BJ (cell line): ENCODE results near the gene ADH7. TPM values are rescaled to one million over a fixed set of nuclear protein-coding genes. Genes with fewer than 3 reads are reported as not detected.

Source experiments
- CTCF ChIA-PET: fragments of 350-600 bp; formaldehyde crosslinking; extraction: SDS; loops from one replicate; lab custom pipeline; 2021; ENCODE audit warnings: antibody characterized with exemption, inconsistent platforms; lab: Yijun Ruan, JAX
- POLR2A ChIA-PET: fragments of 300-600 bp; sonication (Branson Sonifier 250); formaldehyde crosslinking; extraction: SDS; loops from one replicate; lab custom pipeline; 2021; ENCODE audit warnings: antibody characterized with exemption; lab: Charles Lee
- DNase-seq: peaks from one replicate; pipeline ENCODE4 v3.0.0-alpha.2; 2011; ENCODE audit warnings: low read depth
- H3K27me3 ChIP-seq: 2 replicates; pipeline ENCODE4 v1.6.0; 2011; ENCODE audit warnings: low read length; ENCODE audit not compliant: control insufficient read depth, insufficient read depth
- H3K36me3 ChIP-seq: 2 replicates; pipeline ENCODE4 v1.5.1; 2011; ENCODE audit warnings: low read length; ENCODE audit not compliant: control insufficient read depth, insufficient read depth
- H3K4me3 ChIP-seq: 2 replicates; pipeline ENCODE4 v1.5.1; 2011; ENCODE audit warnings: low read depth, mild to moderate bottlenecking, control low read depth, low read length
- polyA plus RNA-seq: library from polyadenylated mRNA; depleted of rRNA; stranded (reverse); fragments of >200 nt; gene quantifications from 2 replicates; pipeline ENCODE4 v1.2.3, GENCODE V29; 2011; rRNA removed
- TF ChIP-seq, protein P1 (sequence below): IDR thresholded peaks from 2 replicates; pipeline ENCODE4 v1.5.1; 2011; ENCODE audit warnings: low read depth, mild to moderate bottlenecking, control low read depth, inconsistent platforms, low read length, moderate library complexity; ENCODE audit not compliant: insufficient read depth

The ADH7 gene
- polyA plus RNA-seq, 1 experiment: not detected

DNA sequence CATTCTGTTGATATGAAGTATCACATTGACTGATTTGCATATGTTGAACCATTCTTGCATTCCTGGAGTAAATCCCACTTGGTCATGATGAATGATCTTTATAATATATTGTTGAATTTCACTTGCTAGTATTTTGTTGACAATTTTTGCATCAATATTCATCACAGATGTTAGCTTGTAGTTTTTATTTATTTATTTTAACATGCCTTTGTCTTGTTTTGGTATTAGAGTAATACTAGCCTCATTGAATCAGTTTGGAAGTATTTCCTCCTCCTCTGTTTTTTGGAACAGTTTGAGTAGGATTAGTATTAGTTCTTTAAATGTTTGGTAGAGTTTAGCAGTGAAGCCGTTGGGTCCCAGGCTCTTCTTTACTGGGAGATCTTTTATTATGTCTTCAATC, 68.7 kb downstream of the ADH7 start:
- DNase-seq: no peak
- no peak overlapping the region for H3K4me3 ChIP-seq
- CTCF ChIA-PET: no interaction called here
- POLR2A ChIA-PET: no interaction called here
- H3K27me3 ChIP-seq: no peaks in the 10 kb centered on the region
- no peaks in the 10 kb centered on the region for H3K36me3 ChIP-seq
- TF ChIP-seq, protein P1, sequence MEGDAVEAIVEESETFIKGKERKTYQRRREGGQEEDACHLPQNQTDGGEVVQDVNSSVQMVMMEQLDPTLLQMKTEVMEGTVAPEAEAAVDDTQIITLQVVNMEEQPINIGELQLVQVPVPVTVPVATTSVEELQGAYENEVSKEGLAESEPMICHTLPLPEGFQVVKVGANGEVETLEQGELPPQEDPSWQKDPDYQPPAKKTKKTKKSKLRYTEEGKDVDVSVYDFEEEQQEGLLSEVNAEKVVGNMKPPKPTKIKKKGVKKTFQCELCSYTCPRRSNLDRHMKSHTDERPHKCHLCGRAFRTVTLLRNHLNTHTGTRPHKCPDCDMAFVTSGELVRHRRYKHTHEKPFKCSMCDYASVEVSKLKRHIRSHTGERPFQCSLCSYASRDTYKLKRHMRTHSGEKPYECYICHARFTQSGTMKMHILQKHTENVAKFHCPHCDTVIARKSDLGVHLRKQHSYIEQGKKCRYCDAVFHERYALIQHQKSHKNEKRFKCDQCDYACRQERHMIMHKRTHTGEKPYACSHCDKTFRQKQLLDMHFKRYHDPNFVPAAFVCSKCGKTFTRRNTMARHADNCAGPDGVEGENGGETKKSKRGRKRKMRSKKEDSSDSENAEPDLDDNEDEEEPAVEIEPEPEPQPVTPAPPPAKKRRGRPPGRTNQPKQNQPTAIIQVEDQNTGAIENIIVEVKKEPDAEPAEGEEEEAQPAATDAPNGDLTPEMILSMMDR: no peak

DNA sequence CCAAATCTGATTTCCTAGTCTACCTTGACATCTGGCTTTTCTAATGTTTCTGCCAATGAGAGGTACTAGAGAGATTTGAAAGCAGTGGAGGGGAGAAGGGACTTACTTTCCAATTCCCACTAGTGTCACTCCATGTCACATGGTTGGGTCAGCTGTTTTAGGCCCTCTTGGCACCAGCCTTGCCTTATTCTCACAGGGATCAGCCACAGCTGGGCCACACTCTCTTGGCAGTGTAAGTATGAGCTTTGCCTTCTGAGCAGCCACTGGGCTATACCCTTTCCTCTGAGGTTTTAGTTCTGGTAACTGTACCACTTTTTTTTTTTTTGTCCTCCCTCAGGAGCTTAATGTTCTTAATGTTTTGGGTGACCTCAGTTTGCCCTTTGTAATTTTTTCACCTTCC, 72.4 kb downstream of the ADH7 start:
- CTCF ChIA-PET: interaction anchor here (0.6 to 0.9 kb wide), 2 partner anchors 15 to 16 kb away, joined by 3 read pairs; no protein-coding TSS in a partner anchor
- Histone ChIP-seq H3K27me3 (no peaks in the 10 kb centered on the region), H3K36me3 (no peaks in the 10 kb centered on the region), H3K4me3 (no peak overlapping the region)
- no peak for DNase-seq
- POLR2A ChIA-PET: no interaction called here
- TF ChIP-seq, protein P1: no peak

Other genes starting within 250 kb of the ADH7 start
- 0.02 and 0.05 TPM in 2 replicates for gene ADH6, start 216.1 kb downstream of the ADH7 start, polyA plus RNA-seq
- not detected in 2 replicates for gene ADH1A, start 144.4 kb downstream of the ADH7 start, polyA plus RNA-seq
- gene ADH1B, start 113.9 kb downstream of the ADH7 start, polyA plus RNA-seq: 0.04 TPM in 2 replicates
- gene ADH1C, start 82.6 kb downstream of the ADH7 start, polyA plus RNA-seq: 0.13 and 0.28 TPM in 2 replicates
- not detected in 2 replicates for gene C4orf17, start 75.7 kb upstream of the ADH7 start, polyA plus RNA-seq
- 1.7 and 4.3 TPM in 2 replicates for gene TRMT10A, start 128.7 kb upstream of the ADH7 start, polyA plus RNA-seq
- gene MTTP, start 139.5 kb upstream of the ADH7 start, polyA plus RNA-seq: not detected in 2 replicates
- not detected in 2 replicates for gene C4orf54, start 222.5 kb upstream of the ADH7 start, polyA plus RNA-seq